GM13976 (cell line): ENCODE measurements around the gene COL4A2.

Experiments
- DNase-seq: peaks from one replicate; pipeline ENCODE4 v3.0.0; 2012; ENCODE audit warnings: low spot score
- CTCF ChIP-seq: IDR thresholded peaks from 2 replicates; pipeline ENCODE4 v1.5.1; 2012; ENCODE audit warnings: borderline replicate concordance, mild to moderate bottlenecking; ENCODE audit not compliant: insufficient read depth; ENCODE audit errors: extremely low read depth, missing control alignments, control extremely low read depth
- in situ Hi-C: fragments of 300-500 bp; cut with MboI; formaldehyde crosslinking; loops from one replicate; pipeline ENCODE4 v1.12.0; 2022; ENCODE audit warnings: low sequenced_read_pairs, mixed read lengths, inconsistent platforms; ENCODE audit not compliant: unreplicated experiment

COL4A2 gene

GRCh38 chr13:110272227-110272626 is 34.9 kb upstream of the COL4A2 start:
- in situ Hi-C loops, result no loop called here
- no peak for TF ChIP-seq CTCF
- no peak for DNase-seq

GRCh38 chr13:110272651-110273050 is 34.4 kb upstream of the COL4A2 start:
- DNase-seq, result no peak
- TF ChIP-seq CTCF, result no peak
- in situ Hi-C loops, result no loop called here

- DNase-seq, result no peak
- in situ Hi-C loops, result no loop called here
- TF ChIP-seq CTCF, result no peak
Observed at GRCh38 chr13:110273254-110273653, 33.8 kb upstream of the COL4A2 start.

- no peak for TF ChIP-seq CTCF
- in situ Hi-C loops, result no loop called here
- DNase-seq, result no peak
Observed at GRCh38 chr13:110274687-110275086, 32.4 kb upstream of the COL4A2 start.

GRCh38 chr13:110275931-110276552 is 31.0 kb upstream of the COL4A2 start:
- in situ Hi-C loops, result no loop called here
- no peak for TF ChIP-seq CTCF
- no peak for DNase-seq

GRCh38 chr13:110276553-110276950 is 30.5 kb upstream of the COL4A2 start:
- no peak for DNase-seq
- TF ChIP-seq CTCF, result no peak
- in situ Hi-C loops, result no loop called here
